Neural progenitor cell (in vitro differentiated cells): ENCODE data around the gene IL1RAPL1. TPM values are rescaled to one million over a fixed set of nuclear protein-coding genes. Genes with fewer than 3 reads are reported as not detected.

Experiments
- DNase-seq: peaks from one replicate; pipeline ENCODE4 v3.0.0-alpha.2; 2016; ENCODE audit warnings: low spot score
- H2AFZ ChIP-seq: fragments of 200-600 bp; sonication (generic); replicated peaks from 2 replicates; pipeline ENCODE4 v1.6.1; 2016; ENCODE audit warnings: antibody characterized with exemption
- H3F3A ChIP-seq: fragments of 200-600 bp; sonication (generic); 2 replicates; pipeline ENCODE4 v1.6.1; 2016; ENCODE audit warnings: antibody characterized with exemption, low read depth
- H3K27ac ChIP-seq: fragments of 200-600 bp; sonication (generic); 2 replicates; pipeline ENCODE4 v1.5.1; 2016; ENCODE audit warnings: mild to moderate bottlenecking
- H3K27me3 ChIP-seq: fragments of 200-600 bp; sonication (generic); 2 replicates; pipeline ENCODE4 v1.6.1; 2016; ENCODE audit warnings: mild to moderate bottlenecking, moderate library complexity
- H3K36me3 ChIP-seq: fragments of 200-600 bp; sonication (generic); 2 replicates; pipeline ENCODE4 v1.5.1; 2016
- H3K4me1 ChIP-seq: fragments of 200-600 bp; sonication (generic); 2 replicates; pipeline ENCODE4 v1.6.1; 2016; ENCODE audit warnings: mixed run types
- H3K4me2 ChIP-seq: fragments of 200-600 bp; sonication (generic); 2 replicates; pipeline ENCODE4 v1.6.1; 2016
- H3K4me3 ChIP-seq: fragments of 200-600 bp; sonication (generic); 2 replicates; pipeline ENCODE4 v1.5.1; 2016
- H3K79me2 ChIP-seq: fragments of 200-600 bp; sonication (generic); 2 replicates; pipeline ENCODE4 v1.6.1; 2016; ENCODE audit warnings: low read depth
- H3K9ac ChIP-seq: fragments of 200-600 bp; sonication (generic); 2 replicates; pipeline ENCODE4 v1.6.1; 2016
- H3K9me3 ChIP-seq: fragments of 200-600 bp; sonication (generic); 2 replicates; pipeline ENCODE4 v1.5.1; 2016; ENCODE audit warnings: low read depth
- H4K20me1 ChIP-seq: fragments of 200-600 bp; sonication (generic); 2 replicates; pipeline ENCODE4 v1.6.1; 2016; ENCODE audit warnings: low read depth
- H3K27ac Mint-ChIP-seq: 3 replicates; pipeline ENCODE4 v1.8.0; 2021; ENCODE audit warnings: mixed read lengths
- H3K27me3 Mint-ChIP-seq: 2 replicates; pipeline ENCODE4 v1.8.0; 2022; ENCODE audit warnings: low read depth, mild to moderate bottlenecking, inconsistent platforms, moderate library complexity, mixed read lengths; ENCODE audit not compliant: insufficient read depth
- H3K36me3 Mint-ChIP-seq: 3 replicates; pipeline ENCODE4 v1.8.0; 2021; ENCODE audit warnings: mixed read lengths
- H3K4me1 Mint-ChIP-seq: 3 replicates; pipeline ENCODE4 v1.8.0; 2021; ENCODE audit warnings: mixed read lengths
- H3K4me3 Mint-ChIP-seq: 3 replicates; pipeline ENCODE4 v1.8.0; 2021; ENCODE audit warnings: mild to moderate bottlenecking, moderate library complexity, mixed read lengths
- H3K9me3 Mint-ChIP-seq: 3 replicates; pipeline ENCODE4 v1.8.0; 2020; ENCODE audit warnings: mixed read lengths
- CTCF ChIP-seq: fragments of 200-600 bp; sonication (generic); IDR thresholded peaks from 2 replicates; pipeline ENCODE4 v1.5.1; 2017; ENCODE audit warnings: antibody characterized with exemption, mild to moderate bottlenecking
- EZH2 ChIP-seq: fragments of 200-600 bp; sonication (generic); IDR thresholded peaks from 2 replicates; pipeline ENCODE4 v1.6.1; 2017; ENCODE audit warnings: antibody characterized with exemption, mild to moderate bottlenecking, moderate library complexity
- EZH2phosphoT487 ChIP-seq: fragments of 200-600 bp; sonication (generic); IDR thresholded peaks from 2 replicates; pipeline ENCODE4 v1.6.1; 2017; ENCODE audit warnings: antibody characterized with exemption
- total RNA-seq: library from RNA; depleted of rRNA; stranded (reverse); fragments of >200 nt; gene quantifications from 2 replicates; pipeline ENCODE4 v1.2.3, GENCODE V29; 2015; ENCODE audit warnings: low replicate concordance

Gene IL1RAPL1
- total RNA-seq, 1 donor from 2014 or later = 13.4 TPM

- H3K27ac Mint-ChIP-seq = no peak overlapping the region
- H3K36me3 Mint-ChIP-seq = no peaks in the 10 kb centered on the region
- peaks cover 15% of the 10 kb centered on the region for H3F3A ChIP-seq
- no peak overlapping the region for H3K9ac ChIP-seq
- TF ChIP-seq EZH2phosphoT487 (no peak), CTCF (no peak), EZH2 (no peak)
- H3K4me1 ChIP-seq = peaks cover 16% of the 10 kb centered on the region
- H3K4me3 ChIP-seq = no peak overlapping the region
- H4K20me1 ChIP-seq = no peaks in the 10 kb centered on the region
- H3K4me1 Mint-ChIP-seq = peaks cover 11% of the 10 kb centered on the region
- H3K27me3 ChIP-seq = no peaks in the 10 kb centered on the region
- H3K79me2 ChIP-seq = no peaks in the 10 kb centered on the region
- H3K36me3 ChIP-seq = no peaks in the 10 kb centered on the region
- H2AFZ ChIP-seq = no peak overlapping the region
- peaks cover 3% of the 10 kb centered on the region for H3K27me3 Mint-ChIP-seq
- H3K4me2 ChIP-seq = no peak overlapping the region
- no peak for DNase-seq
- H3K9me3 Mint-ChIP-seq = no peaks in the 10 kb centered on the region
- H3K4me3 Mint-ChIP-seq = no peak overlapping the region
- no peaks in the 10 kb centered on the region for H3K9me3 ChIP-seq
- no peak overlapping the region for H3K27ac ChIP-seq
These were observed 5.7 kb upstream of the IL1RAPL1 start for GRCh38 chrX:28581522-28581921.

- Histone ChIP-seq H3K27me3 (no peaks in the 10 kb centered on the region), H4K20me1 (no peaks in the 10 kb centered on the region), H3K9me3 (no peaks in the 10 kb centered on the region), H3K36me3 (no peaks in the 10 kb centered on the region), H3F3A (peaks cover 22% of the 10 kb centered on the region), H3K4me3 (no peak overlapping the region), H3K4me2 (no peak overlapping the region), H3K4me1 (peaks cover 16% of the 10 kb centered on the region), H3K9ac (no peak overlapping the region), H3K79me2 (peaks cover 3% of the 10 kb centered on the region), H2AFZ (no peak overlapping the region), H3K27ac (no peak overlapping the region)
- Mint-ChIP-seq H3K27ac (no peak overlapping the region), H3K9me3 (no peaks in the 10 kb centered on the region), H3K4me1 (peaks cover 11% of the 10 kb centered on the region), H3K36me3 (no peaks in the 10 kb centered on the region), H3K4me3 (no peak overlapping the region), H3K27me3 (no peaks in the 10 kb centered on the region)
- no peak for DNase-seq
- TF ChIP-seq CTCF (no peak), EZH2 (no peak), EZH2phosphoT487 (no peak)
These were observed 4.7 kb upstream of the IL1RAPL1 start for GRCh38 chrX:28582511-28582910.

GRCh38 chrX:28584025-28584424, 3.2 kb upstream of the IL1RAPL1 start:
- Mint-ChIP-seq H3K9me3 (no peaks in the 10 kb centered on the region), H3K27me3 (no peaks in the 10 kb centered on the region), H3K36me3 (no peaks in the 10 kb centered on the region), H3K4me1 (peaks cover 11% of the 10 kb centered on the region), H3K4me3 (no peak overlapping the region), H3K27ac (no peak overlapping the region)
- Histone ChIP-seq H3K4me1 (peaks cover 16% of the 10 kb centered on the region), H3F3A (peaks cover 23% of the 10 kb centered on the region), H3K4me2 (no peak overlapping the region), H4K20me1 (no peaks in the 10 kb centered on the region), H3K9me3 (no peaks in the 10 kb centered on the region), H2AFZ (no peak overlapping the region), H3K4me3 (no peak overlapping the region), H3K27me3 (no peaks in the 10 kb centered on the region), H3K27ac (no peak overlapping the region), H3K79me2 (peaks cover 18% of the 10 kb centered on the region), H3K36me3 (no peaks in the 10 kb centered on the region), H3K9ac (no peak overlapping the region)
- TF ChIP-seq CTCF (no peak), EZH2phosphoT487 (no peak), EZH2 (no peak)
- DNase-seq = no peak

- H3F3A ChIP-seq = peaks cover 23% of the 10 kb centered on the region
- Mint-ChIP-seq H3K36me3 (no peaks in the 10 kb centered on the region), H3K27ac (peak overlapping the region; percentile 53), H3K4me1 (peaks cover 22% of the 10 kb centered on the region), H3K27me3 (no peaks in the 10 kb centered on the region), H3K9me3 (no peaks in the 10 kb centered on the region), H3K4me3 (no peak overlapping the region)
- H2AFZ ChIP-seq = peak overlapping the region; percentile 52
- peak overlapping the region; percentile 84 for H3K4me2 ChIP-seq
- H3K4me3 ChIP-seq = peak overlapping the region; percentile 81
- peaks cover 35% of the 10 kb centered on the region for H3K79me2 ChIP-seq
- no peaks in the 10 kb centered on the region for H4K20me1 ChIP-seq
- no peak overlapping the region for H3K27ac ChIP-seq
- H3K36me3 ChIP-seq = no peaks in the 10 kb centered on the region
- DNase-seq = peak; percentile 19
- peaks cover under 1% of the 10 kb centered on the region for H3K9me3 ChIP-seq
- H3K9ac ChIP-seq = no peak overlapping the region
- TF ChIP-seq EZH2phosphoT487 (no peak), EZH2 (no peak), CTCF (no peak)
- peaks cover 16% of the 10 kb centered on the region for H3K4me1 ChIP-seq
- no peaks in the 10 kb centered on the region for H3K27me3 ChIP-seq
These were observed 1.5 kb upstream of the IL1RAPL1 start for GRCh38 chrX:28585767-28586166.
